ENCODE results near the gene IFT20. TPM values are rescaled to one million over a fixed set of nuclear protein-coding genes. Genes with fewer than 3 reads are reported as not detected.

IFT20 gene
- total and polyA plus RNA-seq, 4 donors, result 29.5 to 74.1 (median 35.8) TPM

DNA sequence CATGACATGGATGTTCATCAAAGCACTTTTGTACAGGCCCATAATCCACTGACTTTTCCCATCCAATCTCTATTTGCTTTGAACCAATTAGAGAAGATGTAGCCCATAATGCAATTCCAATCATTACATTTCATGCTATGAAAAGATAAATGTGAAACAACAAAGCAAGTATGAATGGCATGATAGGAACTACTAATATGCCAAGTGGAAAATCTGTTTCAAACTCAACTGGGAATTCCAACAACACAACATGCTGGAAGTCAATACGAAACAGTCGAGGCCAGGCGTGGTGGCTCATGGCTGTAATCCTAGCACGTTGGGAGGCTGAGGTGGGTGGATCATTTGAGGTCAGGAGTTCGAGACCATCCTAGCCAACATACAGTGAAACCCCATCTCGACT, 55.9 kb downstream of the IFT20 start:
- H3K4me3 ChIP-seq, result no peak overlapping the region
- TF ChIP-seq, protein P1, sequence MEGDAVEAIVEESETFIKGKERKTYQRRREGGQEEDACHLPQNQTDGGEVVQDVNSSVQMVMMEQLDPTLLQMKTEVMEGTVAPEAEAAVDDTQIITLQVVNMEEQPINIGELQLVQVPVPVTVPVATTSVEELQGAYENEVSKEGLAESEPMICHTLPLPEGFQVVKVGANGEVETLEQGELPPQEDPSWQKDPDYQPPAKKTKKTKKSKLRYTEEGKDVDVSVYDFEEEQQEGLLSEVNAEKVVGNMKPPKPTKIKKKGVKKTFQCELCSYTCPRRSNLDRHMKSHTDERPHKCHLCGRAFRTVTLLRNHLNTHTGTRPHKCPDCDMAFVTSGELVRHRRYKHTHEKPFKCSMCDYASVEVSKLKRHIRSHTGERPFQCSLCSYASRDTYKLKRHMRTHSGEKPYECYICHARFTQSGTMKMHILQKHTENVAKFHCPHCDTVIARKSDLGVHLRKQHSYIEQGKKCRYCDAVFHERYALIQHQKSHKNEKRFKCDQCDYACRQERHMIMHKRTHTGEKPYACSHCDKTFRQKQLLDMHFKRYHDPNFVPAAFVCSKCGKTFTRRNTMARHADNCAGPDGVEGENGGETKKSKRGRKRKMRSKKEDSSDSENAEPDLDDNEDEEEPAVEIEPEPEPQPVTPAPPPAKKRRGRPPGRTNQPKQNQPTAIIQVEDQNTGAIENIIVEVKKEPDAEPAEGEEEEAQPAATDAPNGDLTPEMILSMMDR (IDR thresholded peaks at IDR 0.05; ENCODE audit: control extremely low read depth, extremely low read depth), result no peak
- H3K9ac ChIP-seq (ENCODE audit: insufficient read depth in 1 of 2, low read length in 2 of 2), result no peak overlapping the region
- no peaks in the 10 kb centered on the region for H3K9me3 ChIP-seq (ENCODE audit: control insufficient read depth in 4 of 4, insufficient read depth in 3 of 4, low read length in 3 of 4)
- no peaks in the 10 kb centered on the region for H3K36me3 ChIP-seq (ENCODE audit: control insufficient read depth in 4 of 4, insufficient read depth in 4 of 4, low read length in 4 of 4)
- ATAC-seq (ENCODE audit: insufficient read depth, low FRiP score) (no peak), DNase-seq (no peak)
- H3K27me3 ChIP-seq (ENCODE audit: control insufficient read depth in 3 of 3, insufficient read depth in 3 of 3, low read length in 2 of 3), result no peaks in the 10 kb centered on the region
- peaks cover 0 to 2% (median 0%) of the 10 kb centered on the region in 5 donors for H3K4me1 ChIP-seq (ENCODE audit: control insufficient read depth in 5 of 5, insufficient read depth in 5 of 5, low read length in 5 of 5)
- no peak overlapping the region for H3K27ac ChIP-seq (ENCODE audit: low read depth in 1 of 2, low read length in 1 of 2)
- WGBS, 2 donors, result 82 to 87% methylated on average over 6 of the region's 6 CpGs

Other genes with a start within 250 kb of the IFT20 start
- 10 to 100 TPM; 23.5 to 62.6 TPM for gene TMEM97, start 16.3 kb downstream of the IFT20 start, total RNA-seq
- 10 to 100 TPM; 35.3 to 42.2 TPM for gene TMEM97, start 16.3 kb downstream of the IFT20 start, polyA plus RNA-seq
- 10 to 100 TPM; 35.0 to 59.6 TPM for gene TNFAIP1, start 289 bp upstream of the IFT20 start, total RNA-seq
- 10 to 100 TPM; 17.7 to 36.9 TPM for gene TNFAIP1, start 289 bp upstream of the IFT20 start, polyA plus RNA-seq
- 10 to 100 TPM; 38.7 to 82.6 TPM for gene POLDIP2, start 22.1 kb upstream of the IFT20 start, total RNA-seq
- gene POLDIP2, start 22.1 kb upstream of the IFT20 start, polyA plus RNA-seq, result 10 to 100 TPM; 43.6 to 80.9 TPM
- not detected for gene SEBOX, start 29.7 kb upstream of the IFT20 start, total RNA-seq
- not detected for gene SEBOX, start 29.7 kb upstream of the IFT20 start, polyA plus RNA-seq
- gene VTN, start 34.8 kb upstream of the IFT20 start, total RNA-seq, result 1 to 10 TPM in 1 of 2 donors, under 1 TPM in 1; 0.40 to 2.5 TPM
- gene VTN, start 34.8 kb upstream of the IFT20 start, polyA plus RNA-seq, result 1 to 10 TPM; 1.3 to 1.9 TPM
- gene SARM1, start 36.2 kb upstream of the IFT20 start, total RNA-seq, result 10 to 100 TPM in 1 of 2 donors, 1 to 10 TPM in 1; 9.3 to 24.6 TPM
- 10 to 100 TPM in 1 of 2 donors, 1 to 10 TPM in 1; 9.6 to 10.1 TPM for gene SARM1, start 36.2 kb upstream of the IFT20 start, polyA plus RNA-seq
- 10 to 100 TPM in 1 of 2 donors, 1 to 10 TPM in 1; 4.6 to 23.8 TPM for gene SLC46A1, start 70.7 kb upstream of the IFT20 start, total RNA-seq
- gene SLC46A1, start 70.7 kb upstream of the IFT20 start, polyA plus RNA-seq, result 10 to 100 TPM in 1 of 2 donors, 1 to 10 TPM in 1; 8.6 to 10.2 TPM
- gene SLC13A2, start 138.2 kb upstream of the IFT20 start, total RNA-seq, result under 1 TPM in 1 of 2 donors, not detected in 1; 0.15 TPM
- under 1 TPM; 0.02 to 0.06 TPM for gene SLC13A2, start 138.2 kb upstream of the IFT20 start, polyA plus RNA-seq
- under 1 TPM in 1 of 2 donors, not detected in 1; 0.25 TPM for gene FOXN1, start 170.9 kb upstream of the IFT20 start, total RNA-seq
- gene FOXN1, start 170.9 kb upstream of the IFT20 start, polyA plus RNA-seq, result under 1 TPM; 0.13 to 0.18 TPM
- 10 to 100 TPM; 29.2 to 34.2 TPM for gene UNC119, start 217.2 kb upstream of the IFT20 start, total RNA-seq
- 10 to 100 TPM; 19.0 to 40.0 TPM for gene UNC119, start 217.2 kb upstream of the IFT20 start, polyA plus RNA-seq
- gene PIGS, start 236.1 kb upstream of the IFT20 start, total RNA-seq, result 10 to 100 TPM; 43.2 to 71.3 TPM
- gene PIGS, start 236.1 kb upstream of the IFT20 start, polyA plus RNA-seq, result 10 to 100 TPM in 1 of 2 donors, 1 to 10 TPM in 1; 10.0 to 71.9 TPM
- 10 to 100 TPM; 21.0 to 40.3 TPM for gene ALDOC, start 241.4 kb upstream of the IFT20 start, total RNA-seq
- 10 to 100 TPM; 15.5 to 52.5 TPM for gene ALDOC, start 241.4 kb upstream of the IFT20 start, polyA plus RNA-seq

Measured in lung (tissue), 12 donors.